GM19467 (cell line): Measurements from ENCODE around the gene TNKS1BP1.
"Not testable (repeated sequence)": the region's sequence is repeated elsewhere in the genome, so short reads cannot be mapped to it uniquely, and the experiment has no call there.

ENCODE experiments used
- ATAC-seq: cut with Tn5 transposase; IDR thresholded peaks from one replicate; pipeline ENCODE4 v1.9.1; 2021; ENCODE audit warnings: mild to moderate bottlenecking, moderate library complexity; ENCODE audit not compliant: unreplicated experiment

The TNKS1BP1 gene

GRCh38 chr11:57353852-57354251 lies 29.1 kb upstream of the TNKS1BP1 start:
- no peak for ATAC-seq

- no peak for ATAC-seq
These were observed 28.7 kb upstream of the TNKS1BP1 start for GRCh38 chr11:57353446-57353845.

- ATAC-seq: no peak
These were observed 28.3 kb upstream of the TNKS1BP1 start for GRCh38 chr11:57353036-57353435.

GRCh38 chr11:57349491-57350274 lies 24.9 kb upstream of the TNKS1BP1 start:
- ATAC-seq: no peak

- ATAC-seq: no peak
These were observed 24.0 kb upstream of the TNKS1BP1 start for GRCh38 chr11:57348636-57349313.

GRCh38 chr11:57348052-57348451 lies 23.3 kb upstream of the TNKS1BP1 start:
- no peak for ATAC-seq

- ATAC-seq: no peak
These were observed 22.6 kb upstream of the TNKS1BP1 start for GRCh38 chr11:57347336-57347735.

- ATAC-seq: no peak
These were observed 20.9 kb upstream of the TNKS1BP1 start for GRCh38 chr11:57345555-57346211.

- ATAC-seq: no peak
These were observed 20.1 kb upstream of the TNKS1BP1 start for GRCh38 chr11:57344826-57345225.

GRCh38 chr11:57343825-57344224 lies 19.1 kb upstream of the TNKS1BP1 start:
- no peak for ATAC-seq

- ATAC-seq: no peak
These were observed 17.9 kb upstream of the TNKS1BP1 start for GRCh38 chr11:57342702-57343101.

GRCh38 chr11:57341250-57341808 lies 16.6 kb upstream of the TNKS1BP1 start:
- no peak for ATAC-seq

- no peak for ATAC-seq
These were observed 15.4 kb upstream of the TNKS1BP1 start for GRCh38 chr11:57340039-57340615.

GRCh38 chr11:57339328-57339727 lies 14.6 kb upstream of the TNKS1BP1 start:
- ATAC-seq: no peak

GRCh38 chr11:57338142-57338541 lies 13.4 kb upstream of the TNKS1BP1 start, which contains the start of gene P2RX3:
P2RX3 (plus strand) TSS chr11:57338352; CDS start chr11:57338551, 199 bp downstream.
- ATAC-seq: no peak

GRCh38 chr11:57336856-57337255 lies 12.1 kb upstream of the TNKS1BP1 start:
- ATAC-seq: not testable (repeated sequence)

GRCh38 chr11:57336111-57336666 lies 11.4 kb upstream of the TNKS1BP1 start:
- peak; percentile 4 for ATAC-seq

- peak; percentile 100 for ATAC-seq
These were observed 10.8 kb upstream of the TNKS1BP1 start, which contains the start of gene SSRP1 for GRCh38 chr11:57335343-57336110. SSRP1 (minus strand) TSS chr11:57335892; CDS start chr11:57335121, 771 bp downstream.

- no peak for ATAC-seq
These were observed 10.2 kb upstream of the TNKS1BP1 start for GRCh38 chr11:57335023-57335342.
